ENCODE data around the gene XRN2.

- TF ChIP-seq CTCF (IDR thresholded peaks at IDR 0.05) (no peak), POLR2A (IDR thresholded peaks at IDR 0.05) (no peak)
These were observed 5.2 kb downstream of the XRN2 start for GRCh38 chr20:21308340-21308739.

Measured in Peyer's patch (tissue), 4 donors.